Spleen (tissue), 7 donors: ENCODE measurements around the gene GRIN3A.

Experiments used
- POLR2A ChIP-seq, 3 donors: fragments of 450-650 bp; IDR thresholded peaks; one replicate each; pipeline ENCODE4 v1.5.1; 2017; ENCODE audit warnings: antibody characterized with exemption in 3 of 3, mild to moderate bottlenecking in 1 of 3
- TF ChIP-seq, protein P1 (sequence below), 11 experiments: fragments of 200-600 bp in 7 of 11; fragments of 450-650 bp in 4 of 11; sonication (generic) in 4 of 11; IDR thresholded peaks in 8 of 11; conservative IDR thresholded peaks in 3 of 11; 1 replicate in 7 of 11; 2 replicates in 4 of 11; pipeline versions ENCODE4 v1.4.0 to v1.8.0; 2016 to 2021; ENCODE audit warnings: antibody characterized with exemption in 11 of 11, inconsistent platforms in 4 of 11, mild to moderate bottlenecking in 1 of 11
- donor health status: DM: no; HTN: no; CAD: no; lungs with moderate emphysema.
- donor health status: DM: no; HTN: no; CAD: no.
- donor health status: DM: no; HTN: no; CAD: no.

GRCh38 chr9:101634741-101635409 lies 103.6 kb downstream of the GRIN3A start:
- TF ChIP-seq, protein P1, sequence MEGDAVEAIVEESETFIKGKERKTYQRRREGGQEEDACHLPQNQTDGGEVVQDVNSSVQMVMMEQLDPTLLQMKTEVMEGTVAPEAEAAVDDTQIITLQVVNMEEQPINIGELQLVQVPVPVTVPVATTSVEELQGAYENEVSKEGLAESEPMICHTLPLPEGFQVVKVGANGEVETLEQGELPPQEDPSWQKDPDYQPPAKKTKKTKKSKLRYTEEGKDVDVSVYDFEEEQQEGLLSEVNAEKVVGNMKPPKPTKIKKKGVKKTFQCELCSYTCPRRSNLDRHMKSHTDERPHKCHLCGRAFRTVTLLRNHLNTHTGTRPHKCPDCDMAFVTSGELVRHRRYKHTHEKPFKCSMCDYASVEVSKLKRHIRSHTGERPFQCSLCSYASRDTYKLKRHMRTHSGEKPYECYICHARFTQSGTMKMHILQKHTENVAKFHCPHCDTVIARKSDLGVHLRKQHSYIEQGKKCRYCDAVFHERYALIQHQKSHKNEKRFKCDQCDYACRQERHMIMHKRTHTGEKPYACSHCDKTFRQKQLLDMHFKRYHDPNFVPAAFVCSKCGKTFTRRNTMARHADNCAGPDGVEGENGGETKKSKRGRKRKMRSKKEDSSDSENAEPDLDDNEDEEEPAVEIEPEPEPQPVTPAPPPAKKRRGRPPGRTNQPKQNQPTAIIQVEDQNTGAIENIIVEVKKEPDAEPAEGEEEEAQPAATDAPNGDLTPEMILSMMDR (IDR thresholded peaks at IDR 0.05 in 8 of 11, conservative IDR thresholded peaks at IDR 0.05 in 3 of 11), result no peak
- TF ChIP-seq POLR2A (IDR thresholded peaks at IDR 0.05), result no peak
